Frontal cortex (tissue), 4 donors: ENCODE data around the gene FERMT3. TPM values are rescaled to one million over a fixed set of nuclear protein-coding genes. Genes with fewer than 3 reads are reported as not detected.

ENCODE experiments used
- DNase-seq, 2 donors: peaks; one replicate each; pipeline ENCODE4 v3.0.0; 2012; ENCODE audit warnings: low spot score in 2 of 2
- FAIRE-seq: peaks from 2 replicates; lab custom pipeline; 2012; peaks lifted over from hg19 to GRCh38; lab: Jason Lieb, UNC
- total RNA-seq: library from RNA; depleted of rRNA; stranded (reverse); fragments of >200 nt; gene quantifications from one replicate; pipeline ENCODE4 v1.2.3, GENCODE V29; 2014
- donor health status: control.
- donor health status: control.
- donor health status: control.

Gene FERMT3
- total RNA-seq, 1 donor from 2014 or later, result 0.41 TPM

- DNase-seq, result no peak
- no peak for FAIRE-seq
Measured at GRCh38 chr11:64258356-64258755, 51.8 kb downstream of the FERMT3 start.

- DNase-seq (no peak), FAIRE-seq (no peak)
Measured at GRCh38 chr11:64258946-64259532, 52.5 kb downstream of the FERMT3 start.

- DNase-seq (no peak), FAIRE-seq (no peak)
Measured at GRCh38 chr11:64259533-64260067, 53.1 kb downstream of the FERMT3 start.

- DNase-seq, result no peak
- no peak for FAIRE-seq
Measured at GRCh38 chr11:64260147-64260708, 53.7 kb downstream of the FERMT3 start.

- DNase-seq, result no peak
- no peak for FAIRE-seq
Measured at GRCh38 chr11:64261556-64262080, 55.1 kb downstream of the FERMT3 start.

- DNase-seq (no peak), FAIRE-seq (no peak)
Measured at GRCh38 chr11:64262271-64263002, 55.9 kb downstream of the FERMT3 start.

- no peak for FAIRE-seq
- DNase-seq, result no peak
Measured at GRCh38 chr11:64263021-64263946, 56.8 kb downstream of the FERMT3 start.

GRCh38 chr11:64263947-64264317, 57.4 kb downstream of the FERMT3 start:
- FAIRE-seq, result no peak
- DNase-seq, result no peak

GRCh38 chr11:64264371-64264852, 57.9 kb downstream of the FERMT3 start:
- no peak for FAIRE-seq
- no peak for DNase-seq

GRCh38 chr11:64265176-64266160, 58.9 kb downstream of the FERMT3 start:
- DNase-seq (no peak), FAIRE-seq (no peak)

GRCh38 chr11:64266339-64266738, 59.8 kb downstream of the FERMT3 start:
- no peak for FAIRE-seq
- no peak for DNase-seq

- DNase-seq (no peak), FAIRE-seq (no peak)
Measured at GRCh38 chr11:64267207-64267945, 60.9 kb downstream of the FERMT3 start.

- no peak for FAIRE-seq
- no peak for DNase-seq
Measured at GRCh38 chr11:64268025-64268892, 61.7 kb downstream of the FERMT3 start.

GRCh38 chr11:64268893-64269539, 62.5 kb downstream of the FERMT3 start:
- no peak for DNase-seq

GRCh38 chr11:64269540-64270220, 63.2 kb downstream of the FERMT3 start:
- DNase-seq, result peak; percentile 91 to 94
- FAIRE-seq, result peak; percentile 55

More at GRCh38 chr11:64268893-64269539, 62.5 kb downstream of the FERMT3 start:
- FAIRE-seq, result no peak
